ENCODE measurements around the gene SH3GLB2.

DNA sequence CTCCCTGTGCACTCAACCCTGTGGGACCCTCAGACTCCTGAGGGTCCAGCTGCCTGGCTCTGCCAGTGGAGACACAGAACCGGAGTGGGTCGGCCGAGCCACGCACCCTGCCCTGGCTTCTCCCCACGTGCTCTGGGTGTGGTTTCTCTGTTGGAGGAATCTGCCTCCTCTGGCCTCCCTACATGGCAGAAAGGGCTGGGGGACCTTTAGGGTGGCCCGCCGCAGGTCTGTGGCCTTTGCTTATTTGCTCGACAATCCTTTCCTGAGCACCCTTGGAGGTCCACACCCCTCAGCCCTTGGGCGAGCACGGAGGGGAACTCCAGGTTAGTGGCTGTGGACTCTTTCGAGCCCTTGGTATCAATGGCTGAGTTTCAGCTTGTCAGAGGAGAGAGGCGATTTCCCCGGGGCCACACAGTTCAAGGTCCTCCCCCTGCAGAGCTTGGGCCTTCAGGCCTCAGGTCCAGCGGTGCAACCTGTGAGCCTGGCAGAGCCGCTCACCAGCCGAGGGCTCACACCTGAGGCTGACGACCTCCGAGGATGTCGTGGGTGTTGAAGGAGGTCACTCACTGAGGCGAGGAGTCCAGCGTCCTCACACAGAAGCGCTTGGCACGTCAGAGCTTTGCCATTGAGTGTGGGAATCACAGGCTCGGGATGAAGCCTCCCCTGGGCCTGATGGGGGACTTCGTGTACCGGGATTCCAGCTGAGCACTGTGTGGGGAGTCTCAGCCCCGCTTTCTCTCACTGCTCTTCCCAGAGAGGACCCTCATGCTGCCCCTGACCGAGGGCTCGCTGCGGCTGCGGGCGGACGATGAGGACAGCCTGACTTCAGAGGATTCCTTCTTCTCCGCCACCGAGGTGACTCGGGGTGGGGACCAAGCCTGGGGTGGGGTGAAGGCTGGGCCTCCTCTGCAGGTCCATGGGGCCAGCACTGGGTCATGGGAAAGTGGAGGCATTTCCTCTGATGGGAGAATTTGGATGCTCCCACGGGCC lies 32.0 kb upstream of the SH3GLB2 start:
- no peak for TF ChIP-seq POLR2AphosphoS5 (IDR thresholded peaks at IDR 0.05; ENCODE audit: low read depth, low read length)
- no peak for TF ChIP-seq TAF1 (IDR thresholded peaks at IDR 0.05; ENCODE audit: borderline replicate concordance, insufficient read depth, low read length)
- TF ChIP-seq SIN3A (IDR thresholded peaks at IDR 0.05; ENCODE audit: borderline replicate concordance, insufficient read depth, low read length) = no peak

All from PFSK-1 (cell line).